Fibroblast of the aortic adventitia (primary cell): ENCODE results near the gene SH3BGRL2. TPM values are rescaled to one million over a fixed set of nuclear protein-coding genes. Genes with fewer than 3 reads are reported as not detected.
"Not testable (repeated sequence)": the region's sequence is repeated elsewhere in the genome, so short reads cannot be mapped to it uniquely, and the experiment has no call there.

Source experiments
- DNase-seq: peaks from one replicate; pipeline ENCODE4 v3.0.0-alpha.2; 2010; ENCODE audit warnings: low read depth
- H3K4me3 ChIP-seq: 2 replicates; pipeline ENCODE4 v1.5.1; 2011; ENCODE audit warnings: low read depth, mild to moderate bottlenecking, control low read depth, low read length, moderate library complexity
- CTCF ChIP-seq: IDR thresholded peaks from 2 replicates; pipeline ENCODE4 v1.5.1; 2011; ENCODE audit warnings: mild to moderate bottlenecking, low read length, control low read depth, inconsistent platforms; ENCODE audit not compliant: insufficient read depth
- total RNA-seq: library from RNA; depleted of rRNA; stranded (reverse); fragments of >200 nt; gene quantifications from 2 replicates; pipeline ENCODE4 v1.2.3, GENCODE V29; 2012; ENCODE audit warnings: low replicate concordance

SH3BGRL2 gene
- total RNA-seq, 1 donor = 4.1 TPM

- TF ChIP-seq CTCF = no peak
- DNase-seq = no peak
- H3K4me3 ChIP-seq = no peak overlapping the region
These were observed 18.2 kb upstream of the SH3BGRL2 start for GRCh38 chr6:79612918-79613317.

- DNase-seq = no peak
- no peak overlapping the region for H3K4me3 ChIP-seq
- no peak for TF ChIP-seq CTCF
These were observed 17.2 kb upstream of the SH3BGRL2 start for GRCh38 chr6:79613912-79614311.

GRCh38 chr6:79614326-79615305, 16.5 kb upstream of the SH3BGRL2 start:
- no peak for DNase-seq
- no peak for TF ChIP-seq CTCF
- no peak overlapping the region for H3K4me3 ChIP-seq

GRCh38 chr6:79617518-79617941, 13.6 kb upstream of the SH3BGRL2 start:
- TF ChIP-seq CTCF = no peak
- no peak overlapping the region for H3K4me3 ChIP-seq

GRCh38 chr6:79618425-79618824, 12.7 kb upstream of the SH3BGRL2 start:
- H3K4me3 ChIP-seq, DNase-seq: not testable (repeated sequence)

More at GRCh38 chr6:79617518-79617941, 13.6 kb upstream of the SH3BGRL2 start:
- no peak for DNase-seq

- no peak for DNase-seq
- H3K4me3 ChIP-seq = no peak overlapping the region
- TF ChIP-seq CTCF = no peak
These were observed 9.6 kb upstream of the SH3BGRL2 start for GRCh38 chr6:79621579-79621978.

GRCh38 chr6:79622364-79622763, 8.8 kb upstream of the SH3BGRL2 start:
- no peak for DNase-seq
- no peak for TF ChIP-seq CTCF
- no peak overlapping the region for H3K4me3 ChIP-seq
